Measurements from ENCODE around the gene OSBP2.
"Not testable (repeated sequence)": the region's sequence is repeated elsewhere in the genome, so short reads cannot be mapped to it uniquely, and the experiment has no call there.

GRCh38 chr22:30740511-30740910 lies 45.8 kb downstream of the OSBP2 start:
- not testable (repeated sequence) for TF ChIP-seq ELF3 (CRISPR knock-in tag; IDR thresholded peaks at IDR 0.05); POLR2A (IDR thresholded peaks at IDR 0.05; ENCODE audit: insufficient read depth in 1 of 2, low read depth in 2 of 2, low read length in 2 of 2); POLR2AphosphoS5 (IDR thresholded peaks at IDR 0.05; ENCODE audit: low read depth, low read length); TEAD2 (CRISPR knock-in tag; IDR thresholded peaks at IDR 0.05); ZNF7 (CRISPR knock-in tag; IDR thresholded peaks at IDR 0.05); HDAC6 (IDR thresholded peaks at IDR 0.05; ENCODE audit: low read depth, low read length); CTCF (CRISPR knock-in tag; IDR thresholded peaks at IDR 0.05); EZH2 (conservative IDR thresholded peaks at IDR 0.05; ENCODE audit: low read depth, low read length); ZNF615 (CRISPR knock-in tag; IDR thresholded peaks at IDR 0.05; ENCODE audit: borderline replicate concordance)
- TF ChIP-seq, protein P1, sequence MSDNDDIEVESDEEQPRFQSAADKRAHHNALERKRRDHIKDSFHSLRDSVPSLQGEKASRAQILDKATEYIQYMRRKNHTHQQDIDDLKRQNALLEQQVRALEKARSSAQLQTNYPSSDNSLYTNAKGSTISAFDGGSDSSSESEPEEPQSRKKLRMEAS (IDR thresholded peaks at IDR 0.05) = not testable (repeated sequence)
- TF ChIP-seq, protein P2, sequence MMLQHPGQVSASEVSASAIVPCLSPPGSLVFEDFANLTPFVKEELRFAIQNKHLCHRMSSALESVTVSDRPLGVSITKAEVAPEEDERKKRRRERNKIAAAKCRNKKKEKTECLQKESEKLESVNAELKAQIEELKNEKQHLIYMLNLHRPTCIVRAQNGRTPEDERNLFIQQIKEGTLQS (CRISPR knock-in tag; IDR thresholded peaks at IDR 0.05) = not testable (repeated sequence)
- TF ChIP-seq, protein P3, sequence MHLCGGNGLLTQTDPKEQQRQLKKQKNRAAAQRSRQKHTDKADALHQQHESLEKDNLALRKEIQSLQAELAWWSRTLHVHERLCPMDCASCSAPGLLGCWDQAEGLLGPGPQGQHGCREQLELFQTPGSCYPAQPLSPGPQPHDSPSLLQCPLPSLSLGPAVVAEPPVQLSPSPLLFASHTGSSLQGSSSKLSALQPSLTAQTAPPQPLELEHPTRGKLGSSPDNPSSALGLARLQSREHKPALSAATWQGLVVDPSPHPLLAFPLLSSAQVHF (CRISPR knock-in tag; IDR thresholded peaks at IDR 0.05) = not testable (repeated sequence)
- TF ChIP-seq, protein P4, sequence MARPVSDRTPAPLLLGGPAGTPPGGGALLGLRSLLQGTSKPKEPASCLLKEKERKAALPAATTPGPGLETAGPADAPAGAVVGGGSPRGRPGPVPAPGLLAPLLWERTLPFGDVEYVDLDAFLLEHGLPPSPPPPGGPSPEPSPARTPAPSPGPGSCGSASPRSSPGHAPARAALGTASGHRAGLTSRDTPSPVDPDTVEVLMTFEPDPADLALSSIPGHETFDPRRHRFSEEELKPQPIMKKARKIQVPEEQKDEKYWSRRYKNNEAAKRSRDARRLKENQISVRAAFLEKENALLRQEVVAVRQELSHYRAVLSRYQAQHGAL (CRISPR knock-in tag; IDR thresholded peaks at IDR 0.05; ENCODE audit: not compliant biosample characterization) = not testable (repeated sequence)
- TF ChIP-seq, protein P5, sequence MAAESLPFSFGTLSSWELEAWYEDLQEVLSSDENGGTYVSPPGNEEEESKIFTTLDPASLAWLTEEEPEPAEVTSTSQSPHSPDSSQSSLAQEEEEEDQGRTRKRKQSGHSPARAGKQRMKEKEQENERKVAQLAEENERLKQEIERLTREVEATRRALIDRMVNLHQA (CRISPR knock-in tag; IDR thresholded peaks at IDR 0.05) = not testable (repeated sequence)
